GM21381 (cell line): ENCODE data around the gene ACSF2.
"Not testable (repeated sequence)": the region's sequence is repeated elsewhere in the genome, so short reads cannot be mapped to it uniquely, and the experiment has no call there.

Experiments
- ATAC-seq: cut with Tn5 transposase; IDR thresholded peaks from one replicate; pipeline ENCODE4 v1.9.1; 2021; ENCODE audit warnings: mild to moderate bottlenecking, moderate library complexity; ENCODE audit not compliant: unreplicated experiment

ACSF2 gene

DNA sequence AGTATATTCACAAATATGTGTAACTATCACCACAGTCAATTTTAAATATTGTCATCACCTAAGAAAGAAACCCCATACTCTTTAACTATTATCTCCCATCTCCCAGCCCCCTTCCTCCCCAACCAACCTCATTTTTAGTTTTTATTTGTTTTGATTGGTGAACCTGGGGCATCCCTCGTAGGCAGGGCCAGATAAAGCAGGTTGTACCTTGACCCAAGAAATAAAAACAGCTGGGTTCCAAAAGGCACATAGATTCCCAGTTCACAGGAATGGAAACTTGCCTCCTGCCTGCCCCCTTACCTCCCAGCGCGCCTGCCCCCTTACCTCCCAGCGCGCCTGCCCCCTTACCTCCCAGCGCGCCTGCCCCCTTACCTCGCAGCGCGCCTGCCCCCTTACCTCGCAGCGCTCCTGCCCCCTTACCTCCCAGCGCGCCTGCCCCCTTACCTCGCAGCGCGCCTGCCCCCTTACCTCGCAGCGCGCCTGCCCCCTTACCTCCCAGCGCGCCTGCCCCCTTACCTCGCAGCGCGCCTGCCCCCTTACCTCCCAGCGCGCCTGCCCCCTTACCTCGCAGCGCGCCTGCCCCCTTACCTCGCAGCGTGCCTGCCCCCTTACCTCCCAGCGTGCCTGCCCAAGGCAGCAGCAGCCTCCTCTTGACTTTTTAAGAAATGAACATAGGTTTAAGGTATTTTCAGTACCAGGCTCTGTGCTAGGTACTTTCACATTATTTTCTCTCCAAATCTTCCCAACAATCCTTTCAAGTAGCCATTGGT lies 49.9 kb downstream of the ACSF2 start:
- not testable (repeated sequence) for ATAC-seq

DNA sequence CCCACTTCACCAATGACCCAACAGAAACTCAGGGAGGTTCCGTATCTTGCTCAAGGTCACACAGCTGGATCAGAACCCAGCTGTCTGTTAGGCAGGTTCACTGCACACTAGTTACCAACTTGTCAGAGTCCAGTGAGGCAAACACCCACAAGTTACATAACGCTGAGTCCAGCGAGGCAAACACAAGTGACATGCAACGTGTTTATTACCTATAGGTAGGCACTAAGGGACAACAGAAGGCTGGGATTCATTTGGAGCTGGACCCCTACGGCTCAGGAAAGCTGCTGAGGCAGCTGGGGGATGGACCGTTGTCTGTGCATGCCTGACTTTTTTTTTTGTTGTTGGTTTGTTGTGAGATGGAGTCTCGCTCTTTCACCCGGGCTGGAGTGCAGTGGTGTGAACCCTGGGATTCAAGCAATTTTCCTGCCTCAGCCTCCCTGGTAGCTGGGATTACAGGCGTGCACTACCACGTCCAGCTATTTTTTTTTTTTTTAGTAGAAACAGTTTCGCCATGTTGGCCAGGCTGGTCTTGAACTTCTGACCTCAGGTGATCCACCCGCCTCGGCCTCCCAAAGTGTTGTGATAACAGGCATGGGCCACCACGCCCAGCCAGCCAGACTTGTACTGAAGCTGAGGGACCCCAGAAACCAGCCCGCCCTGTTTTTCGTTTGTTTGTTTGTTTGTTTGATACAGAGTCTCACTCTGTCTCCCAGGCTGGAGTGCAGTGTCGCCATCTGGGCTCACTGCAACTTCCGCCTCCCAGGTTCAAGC lies 50.7 kb downstream of the ACSF2 start:
- no peak for ATAC-seq

DNA sequence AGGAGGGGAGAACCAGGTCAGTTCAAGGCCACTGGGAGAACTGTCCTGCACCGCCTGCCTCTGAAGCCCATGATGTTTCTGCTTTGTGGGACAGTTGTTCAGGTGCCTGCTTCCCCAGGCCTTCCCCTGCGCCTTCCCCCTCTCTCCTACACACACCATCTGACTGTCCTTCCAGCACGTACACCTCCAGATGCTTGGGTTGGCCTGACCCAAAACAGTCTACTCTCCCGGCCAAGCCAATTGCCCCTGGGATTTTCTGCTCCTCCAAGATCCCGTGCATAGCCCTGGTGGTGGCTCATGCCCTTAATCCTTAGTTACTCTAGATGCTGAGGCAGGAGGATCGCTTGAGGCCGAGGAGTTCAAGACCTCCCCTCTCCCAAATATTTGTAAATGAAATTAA lies 52.0 kb downstream of the ACSF2 start:
- ATAC-seq: no peak

DNA sequence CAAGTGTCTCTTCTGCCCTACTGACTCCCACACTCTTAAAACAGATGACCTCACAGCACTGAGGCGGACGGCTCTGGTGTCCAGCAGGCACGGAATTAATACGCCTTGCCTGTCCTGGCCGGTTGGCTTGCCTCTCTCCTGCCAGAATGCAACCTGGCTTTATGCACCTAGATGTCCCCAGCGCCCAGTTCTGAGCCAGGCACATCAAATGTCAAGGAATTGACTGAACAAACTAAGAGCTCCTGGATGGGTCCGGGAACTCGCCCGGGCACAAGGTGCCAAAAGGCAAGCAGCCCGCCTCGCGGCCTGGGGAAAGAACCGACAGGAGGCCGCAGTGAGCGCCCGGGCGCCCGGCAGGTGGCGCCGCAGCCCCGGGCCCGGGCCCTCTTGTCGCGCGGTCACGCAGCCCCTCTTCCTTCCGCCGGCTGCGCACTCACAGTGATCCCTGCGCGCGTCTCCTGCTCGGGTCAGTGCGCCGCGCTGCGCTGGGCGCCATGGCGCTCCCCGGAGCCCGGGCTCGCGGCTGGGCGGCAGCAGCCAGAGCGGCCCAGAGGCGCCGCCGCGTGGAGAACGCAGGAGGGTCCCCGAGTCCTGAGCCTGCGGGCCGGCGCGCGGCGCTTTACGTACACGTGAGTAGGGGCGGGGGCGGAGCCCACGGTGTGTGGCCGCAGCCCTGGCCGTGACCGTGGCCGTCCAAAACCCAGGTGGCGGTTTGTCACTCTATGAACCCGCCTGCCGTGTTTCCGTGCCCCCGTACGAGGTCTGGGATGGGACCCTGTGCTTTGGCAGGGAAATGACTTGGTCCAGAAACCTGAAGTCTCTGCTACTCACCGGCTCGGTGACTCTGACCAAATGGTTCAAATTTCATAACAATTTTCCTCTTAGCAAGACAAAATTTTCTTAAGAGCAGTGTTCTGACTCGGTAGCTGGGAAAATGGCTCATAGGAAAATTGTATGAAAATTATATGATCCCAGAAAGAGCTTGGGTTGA lies 52.7 kb downstream of the ACSF2 start, which contains the start of gene RSAD1:
Gene RSAD1 (plus strand): TSS at position 470 of the 991 bp plus-strand sequence. CDS start 25 bp downstream, at position 495.
- peak; percentile 90 for ATAC-seq

DNA sequence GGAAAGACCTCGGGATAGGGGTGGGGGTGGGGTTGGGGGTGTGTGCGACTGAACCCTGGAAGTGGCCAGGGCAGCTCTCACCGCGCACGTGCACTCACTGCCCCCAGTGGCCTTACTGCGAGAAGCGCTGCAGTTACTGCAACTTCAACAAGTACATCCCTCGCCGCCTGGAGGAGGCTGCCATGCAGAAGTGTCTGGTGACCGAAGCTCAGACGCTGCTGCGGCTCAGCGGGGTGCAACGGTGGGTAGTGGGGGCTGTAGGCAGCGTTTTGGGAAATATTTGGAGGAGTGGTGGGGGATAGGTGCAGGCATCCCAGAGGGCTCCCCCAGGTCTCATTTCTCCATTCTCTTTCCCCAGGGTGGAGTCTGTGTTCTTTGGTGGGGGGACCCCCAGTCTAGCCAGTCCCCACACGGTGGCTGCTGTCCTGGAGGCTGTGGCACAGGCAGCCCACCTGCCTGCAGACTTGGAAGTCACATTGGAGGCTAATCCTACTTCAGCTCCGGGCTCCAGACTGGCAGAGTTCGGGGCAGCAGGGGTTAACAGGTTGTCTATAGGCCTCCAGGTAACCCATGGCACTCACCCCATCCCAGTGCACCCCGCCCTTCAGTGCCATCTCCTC lies 53.6 kb downstream of the ACSF2 start:
- ATAC-seq: peak; percentile 21

DNA sequence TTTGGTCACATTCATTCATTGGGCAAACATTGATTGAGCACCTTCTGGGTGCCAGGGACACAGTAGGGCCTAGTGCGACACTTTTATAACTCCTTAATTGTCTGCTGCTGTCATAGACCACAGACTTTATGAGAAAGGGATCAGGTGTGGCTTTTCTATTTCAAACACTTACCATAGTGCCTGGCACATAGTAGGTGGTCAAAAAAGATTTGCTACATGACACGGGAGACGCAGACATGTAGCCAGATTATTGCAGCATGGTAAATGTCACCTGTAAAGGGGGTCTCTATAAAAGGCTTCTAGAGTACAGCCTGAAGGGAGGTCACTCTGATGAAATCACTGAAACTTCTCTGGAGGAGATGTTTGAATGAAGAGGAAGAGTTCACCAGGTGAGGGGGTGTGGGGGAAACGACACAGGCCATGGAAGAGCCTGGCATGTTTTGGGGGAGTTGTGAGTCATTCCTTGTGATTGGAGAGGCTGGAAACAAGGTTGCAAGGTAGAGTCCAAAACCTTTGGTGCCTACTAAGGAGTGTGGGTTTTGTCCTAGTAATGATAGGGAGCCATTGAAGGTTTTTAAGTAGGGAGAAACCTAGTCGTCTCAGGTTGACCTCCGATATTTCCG lies 54.2 kb downstream of the ACSF2 start:
- no peak for ATAC-seq

DNA sequence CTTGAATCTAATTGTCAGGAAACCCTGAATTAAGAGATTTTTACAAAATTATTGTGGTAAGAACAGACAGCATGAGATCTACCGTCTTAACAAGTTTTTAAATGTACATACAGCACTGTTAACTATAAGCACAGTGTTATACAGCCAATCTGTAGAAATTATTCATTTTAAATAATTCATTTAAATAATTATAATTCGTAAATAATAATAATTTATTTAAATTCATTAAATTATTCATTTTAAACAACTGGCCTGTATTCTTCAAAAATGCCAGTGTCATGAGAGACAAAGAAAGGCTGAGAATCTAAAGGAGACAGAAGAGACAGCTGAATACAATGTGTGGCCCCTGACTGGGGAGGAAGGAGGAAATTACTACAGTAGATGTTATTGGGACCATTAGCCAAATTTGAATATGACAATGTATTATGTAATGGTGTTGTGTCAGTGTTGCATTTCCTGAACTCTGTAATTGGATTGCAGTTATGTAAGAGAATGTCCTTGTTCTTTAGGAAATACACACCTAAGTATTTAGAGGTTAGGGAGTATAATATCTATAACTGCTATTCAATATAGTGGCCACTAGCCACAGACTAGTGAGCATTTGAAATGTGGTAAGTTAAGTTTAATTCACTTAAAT lies 55.0 kb downstream of the ACSF2 start:
- ATAC-seq: no peak

DNA sequence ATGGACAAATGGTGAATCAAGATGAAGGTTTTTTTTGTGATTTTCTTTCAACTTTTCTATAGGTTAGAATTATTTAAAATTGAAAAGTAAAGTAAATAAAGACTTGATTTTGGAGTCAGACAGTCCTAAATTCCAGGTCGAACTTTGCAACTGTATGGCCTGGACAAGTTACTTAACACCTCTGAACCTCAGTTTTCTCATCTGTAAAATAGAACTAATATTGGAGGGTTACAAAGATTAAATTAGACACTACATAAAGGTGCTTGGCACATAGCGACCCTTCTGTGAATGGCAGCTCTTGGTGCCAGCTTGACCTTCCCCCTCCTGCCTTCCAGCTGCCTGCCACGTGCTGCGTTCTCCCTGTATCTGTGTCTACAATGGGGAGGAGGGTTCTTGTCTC lies 55.6 kb downstream of the ACSF2 start:
- no peak for ATAC-seq

DNA sequence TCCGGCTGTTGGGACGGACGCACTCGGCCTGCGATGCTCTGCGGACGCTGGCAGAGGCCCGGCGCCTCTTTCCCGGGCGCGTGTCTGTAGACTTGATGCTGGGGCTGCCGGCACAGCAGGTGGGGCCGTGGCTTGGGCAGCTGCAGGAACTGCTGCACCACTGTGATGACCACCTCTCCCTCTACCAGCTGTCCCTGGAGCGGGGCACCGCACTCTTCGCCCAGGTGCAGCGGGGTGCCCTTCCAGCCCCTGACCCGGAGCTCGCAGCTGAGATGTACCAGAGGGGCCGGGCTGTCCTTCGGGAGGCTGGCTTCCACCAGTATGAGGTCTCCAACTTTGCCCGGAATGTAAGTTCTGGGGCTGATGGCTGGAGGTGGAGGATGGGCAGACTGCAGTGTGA lies 56.1 kb downstream of the ACSF2 start:
- no peak for ATAC-seq

DNA sequence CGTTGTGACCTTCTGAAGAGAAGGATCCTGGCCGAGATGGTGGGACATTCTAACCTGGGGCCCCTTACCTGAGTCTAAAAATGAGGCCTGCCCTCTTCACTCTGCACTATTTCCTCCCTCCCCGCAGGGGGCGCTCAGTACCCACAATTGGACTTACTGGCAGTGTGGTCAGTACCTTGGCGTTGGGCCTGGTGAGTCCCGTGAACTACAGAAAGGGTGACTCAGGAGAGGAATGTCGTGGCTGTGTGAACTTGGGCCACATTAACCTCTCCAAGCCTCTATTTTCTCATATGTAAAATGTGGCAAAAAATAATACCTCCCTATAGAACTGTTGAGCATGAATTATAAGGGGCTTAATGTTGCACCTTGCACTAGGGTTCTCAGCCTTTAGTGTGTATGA lies 56.5 kb downstream of the ACSF2 start:
- no peak for ATAC-seq

DNA sequence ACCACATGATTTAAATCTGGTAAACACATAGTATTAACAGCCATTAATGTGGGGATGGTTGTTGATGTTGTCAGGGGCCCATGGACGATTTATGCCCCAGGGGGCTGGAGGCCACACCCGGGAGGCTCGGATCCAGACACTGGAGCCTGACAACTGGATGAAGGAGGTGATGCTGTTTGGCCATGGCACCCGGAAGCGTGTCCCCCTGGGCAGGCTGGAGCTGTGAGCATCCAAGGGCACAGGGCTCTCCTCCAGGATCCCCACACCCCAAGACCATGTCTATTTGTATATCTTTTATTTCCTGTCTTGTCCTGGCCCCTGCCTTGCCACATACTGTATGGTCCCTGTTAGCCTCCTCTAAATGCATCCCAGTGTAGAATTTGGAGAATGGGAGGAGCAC lies 57.2 kb downstream of the ACSF2 start:
- no peak for ATAC-seq

DNA sequence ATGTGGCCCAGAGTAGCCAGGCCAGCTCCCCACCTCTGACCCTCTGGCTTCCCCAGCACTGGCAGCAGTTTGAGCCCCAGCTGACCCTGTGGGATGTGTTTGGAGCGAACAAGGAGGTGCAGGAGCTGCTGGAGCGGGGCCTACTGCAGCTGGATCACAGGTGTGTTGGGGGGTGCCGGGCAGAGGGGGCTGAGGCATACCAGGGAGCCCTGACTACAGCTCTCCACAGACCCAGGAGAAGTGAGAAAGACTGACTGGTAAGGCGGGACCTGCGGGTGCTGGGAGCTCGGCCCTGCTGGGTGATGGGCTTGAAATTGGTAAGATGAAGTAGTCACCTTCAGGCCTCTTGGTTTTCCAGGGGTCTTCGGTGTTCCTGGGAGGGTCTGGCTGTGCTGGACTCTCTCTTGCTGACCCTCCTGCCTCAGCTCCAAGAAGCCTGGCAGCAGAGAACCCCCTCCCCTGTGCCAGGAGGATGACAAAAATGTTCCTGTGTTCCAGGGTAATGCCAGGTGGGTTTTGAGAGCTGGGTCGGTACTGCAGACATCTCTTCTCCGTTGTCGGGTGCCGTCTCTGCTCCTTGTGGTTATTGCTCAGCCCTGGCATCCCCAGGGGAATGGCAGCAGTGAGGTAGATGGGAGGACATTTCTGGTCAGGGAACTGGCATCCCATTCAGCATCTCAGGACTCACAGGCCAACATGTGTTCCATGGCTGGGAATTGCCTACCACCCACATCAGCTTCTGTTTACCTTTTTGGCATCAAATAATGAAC lies 58.6 kb downstream of the ACSF2 start:
- no peak for ATAC-seq

DNA sequence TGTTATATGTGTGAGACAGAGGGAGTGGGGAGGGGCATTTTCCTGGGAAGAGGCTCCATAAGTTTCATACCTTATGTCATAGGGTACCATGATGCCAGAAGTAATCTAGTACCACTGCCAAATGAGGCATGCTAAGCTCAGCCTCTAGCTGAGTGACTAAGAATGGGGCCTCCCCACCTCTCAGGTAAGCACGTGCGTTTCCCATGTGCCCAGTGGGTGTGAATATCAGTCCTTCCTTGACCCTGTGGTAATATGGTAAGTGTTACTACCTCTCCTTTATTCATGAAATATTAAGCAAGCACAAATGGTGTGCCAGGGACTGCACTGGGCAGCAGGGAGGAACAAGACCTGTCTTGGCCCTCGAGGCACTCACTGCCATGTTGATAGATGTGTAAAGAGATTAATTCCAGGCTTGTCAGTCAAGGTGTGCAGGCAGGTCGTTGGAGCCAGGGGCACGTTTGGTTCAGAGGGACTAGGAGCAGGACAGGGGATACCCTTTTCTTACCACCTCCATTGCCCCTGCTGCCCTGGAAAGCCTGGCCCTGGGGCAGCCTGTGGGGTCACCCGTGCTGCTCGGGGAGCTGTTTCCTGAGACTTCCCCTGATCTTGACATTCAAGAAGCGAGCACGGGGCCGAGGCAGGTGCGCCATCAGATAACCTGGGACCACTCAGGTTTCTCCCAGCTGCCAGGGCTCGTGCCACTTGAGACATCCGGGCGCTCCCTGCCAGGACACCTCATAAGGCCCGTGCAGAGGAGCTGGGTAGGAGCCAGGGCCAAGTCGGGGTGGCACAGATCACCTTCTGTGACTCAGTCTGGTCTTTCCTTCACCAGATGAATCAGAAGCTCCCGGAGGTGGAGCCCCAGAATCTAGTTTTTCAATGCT lies 61.4 kb downstream of the ACSF2 start:
- no peak for ATAC-seq

DNA sequence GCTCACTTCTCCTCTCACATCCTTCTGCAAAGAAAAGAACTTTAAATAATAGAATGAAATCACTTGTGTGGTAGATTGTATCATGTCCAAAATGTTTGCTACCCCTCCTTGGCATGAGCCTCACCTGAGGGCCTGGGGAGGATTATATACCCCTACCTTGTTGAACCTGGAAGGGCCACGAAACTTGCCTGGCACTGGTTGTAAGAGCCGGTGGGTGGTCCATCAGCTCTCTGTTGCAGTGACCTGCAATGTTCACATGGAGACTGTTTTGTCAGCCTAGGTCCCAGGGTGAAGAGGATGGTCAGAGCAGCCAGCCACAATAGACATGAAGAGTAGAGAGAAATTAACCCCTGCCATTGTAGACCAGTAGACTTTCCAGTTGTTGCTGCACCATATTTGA lies 62.9 kb downstream of the ACSF2 start:
- ATAC-seq: no peak

DNA sequence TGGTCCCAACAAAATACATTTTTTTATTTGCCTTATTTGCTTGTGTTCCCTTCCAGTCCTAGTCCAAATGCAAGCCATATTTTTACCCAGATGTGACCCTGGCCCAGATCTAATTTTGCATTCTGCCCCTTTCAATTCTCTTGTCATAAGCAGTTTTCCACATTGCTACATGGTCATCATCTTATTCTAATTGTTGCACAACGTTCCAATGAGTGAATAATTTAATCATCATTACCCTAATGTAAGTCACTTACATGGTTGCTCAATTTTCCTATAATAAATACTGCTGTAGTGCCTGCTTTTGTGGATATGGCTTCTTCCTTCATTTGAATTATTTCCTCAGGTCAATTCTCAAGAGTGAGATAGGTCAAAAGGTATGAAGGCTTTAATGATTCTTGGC lies 65.5 kb downstream of the ACSF2 start:
- ATAC-seq: no peak

DNA sequence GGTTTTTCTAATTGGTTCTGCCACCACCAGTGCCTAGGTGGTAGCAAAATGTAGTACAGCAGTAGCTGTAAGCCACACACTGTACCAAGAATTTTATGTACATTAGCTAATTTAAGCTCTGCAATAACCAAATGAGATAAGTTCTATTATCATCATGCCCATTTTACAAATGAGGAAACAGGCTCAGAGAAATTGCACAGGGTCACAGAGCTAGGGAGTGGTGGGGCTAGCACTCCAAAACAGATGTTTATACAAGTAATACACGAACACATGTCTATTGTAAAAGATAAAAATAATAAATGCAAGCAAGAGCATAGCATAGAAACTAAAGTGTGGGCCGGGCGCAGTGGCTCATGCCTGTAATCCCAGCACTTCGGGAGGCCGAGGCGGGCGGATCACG lies 66.2 kb downstream of the ACSF2 start:
- no peak for ATAC-seq

DNA sequence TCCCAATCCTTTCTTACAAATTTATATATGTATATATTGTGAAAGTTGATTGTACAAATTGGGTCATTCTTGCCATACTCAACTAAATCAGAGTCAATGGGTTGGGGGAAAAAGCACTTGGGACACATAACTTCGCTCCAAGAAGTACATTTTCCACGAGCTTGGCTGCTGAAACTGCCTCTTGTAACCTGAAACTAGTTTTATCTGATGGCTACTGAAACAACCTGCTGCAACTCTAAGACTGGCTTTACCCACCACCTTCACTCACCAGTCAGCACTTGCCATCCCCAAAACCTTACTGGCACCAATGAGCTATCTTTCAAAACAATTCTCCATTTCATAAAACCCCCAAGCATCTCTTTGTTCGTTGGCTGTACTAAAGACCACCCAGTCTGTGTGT lies 67.7 kb downstream of the ACSF2 start:
- no peak for ATAC-seq

DNA sequence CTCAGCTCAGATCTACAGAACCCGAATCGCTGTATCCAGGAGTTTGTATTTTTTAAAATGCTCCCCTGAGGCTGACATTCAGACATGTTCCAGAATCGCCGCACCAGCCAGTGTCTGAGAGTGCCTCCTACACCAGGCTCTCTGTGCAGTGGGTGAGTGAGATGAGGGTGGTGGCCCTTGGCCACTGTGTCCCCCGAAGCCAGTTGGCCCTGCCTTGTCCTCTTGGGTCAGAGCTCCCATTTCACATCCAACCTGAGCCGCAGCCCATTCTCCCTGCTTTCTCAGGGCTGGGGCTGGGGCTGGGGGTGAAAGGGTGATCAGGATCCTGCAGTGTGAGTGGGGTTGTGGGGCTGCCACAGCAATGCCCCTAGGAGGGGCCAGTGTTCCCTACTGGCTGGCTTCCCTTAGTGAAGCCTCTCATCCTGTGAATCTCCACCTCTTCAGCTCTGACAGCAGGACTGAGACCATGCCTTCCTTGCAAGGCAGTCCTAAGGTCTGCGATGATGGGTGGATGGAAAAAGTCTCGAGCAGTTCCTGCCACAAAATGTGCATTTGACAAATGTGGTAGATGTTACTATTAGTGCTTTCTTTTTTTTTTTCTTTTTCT lies 69.3 kb downstream of the ACSF2 start:
- no peak for ATAC-seq
